H1 (cell line): ENCODE measurements around the gene MRE11. TPM values are rescaled to one million over a fixed set of nuclear protein-coding genes. Genes with fewer than 3 reads are reported as not detected.

ENCODE experiments used
- CTCF ChIA-PET: fragments of 300-600 bp; sonication (Branson Sonifier 250); formaldehyde crosslinking; loops from one replicate; lab custom pipeline; 2021; ENCODE audit not compliant: partially characterized antibody; lab: Charles Lee
- POLR2A ChIA-PET: fragments of 300-600 bp; sonication (Branson Sonifier 250); formaldehyde crosslinking; loops from one replicate; lab custom pipeline; 2021; ENCODE audit warnings: inconsistent platforms; ENCODE audit not compliant: partially characterized antibody; lab: Charles Lee
- DNase-seq, 2 experiments: peaks; one replicate each; pipeline versions ENCODE4 v3.0.0 to v3.0.0-alpha.2; 2010 to 2022; ENCODE audit warnings: low spot score in 2 of 2, low read depth in 1 of 2, mixed read lengths in 1 of 2
- FAIRE-seq: peaks from 2 replicates; lab custom pipeline; 2011; peaks lifted over from hg19 to GRCh38; lab: Jason Lieb, UNC
- H2AFZ ChIP-seq: 2 replicates; pipeline ENCODE4 v1.8.1; 2012; ENCODE audit warnings: low read length, inconsistent platforms
- H2AK5ac ChIP-seq: 2 replicates; pipeline ENCODE4 v1.6.1; 2013; ENCODE audit warnings: low read depth, low read length
- H2BK120ac ChIP-seq: replicated peaks from 2 replicates; pipeline ENCODE3; 2013; ENCODE audit warnings: low read depth, low read length, inconsistent platforms
- H2BK12ac ChIP-seq: 2 replicates; pipeline ENCODE4 v1.6.1; 2013; ENCODE audit warnings: low read depth, low read length
- H2BK15ac ChIP-seq: 2 replicates; pipeline ENCODE4 v1.6.1; 2013; ENCODE audit warnings: low read length
- H2BK20ac ChIP-seq: 2 replicates; pipeline ENCODE4 v1.6.1; 2013; ENCODE audit warnings: low read length
- H2BK5ac ChIP-seq: 2 replicates; pipeline ENCODE4 v1.6.1; 2013; ENCODE audit warnings: low read depth, low read length
- H3K14ac ChIP-seq: 2 replicates; pipeline ENCODE4 v1.6.1; 2013; ENCODE audit warnings: inconsistent platforms; ENCODE audit not compliant: insufficient read length
- H3K18ac ChIP-seq: 2 replicates; pipeline ENCODE4 v1.6.1; 2013; ENCODE audit warnings: low read length; ENCODE audit errors: extremely low read depth
- H3K23ac ChIP-seq: 2 replicates; pipeline ENCODE4 v1.6.1; 2013; ENCODE audit warnings: inconsistent platforms; ENCODE audit not compliant: insufficient read length
- H3K23me2 ChIP-seq: 2 replicates; pipeline ENCODE4 v1.6.1; 2013; ENCODE audit warnings: low read depth, low read length
- H3K27ac ChIP-seq: 2 replicates; pipeline ENCODE4 v1.6.1; 2011; ENCODE audit warnings: low read depth, low read length, inconsistent platforms
- H3K27me3 ChIP-seq, 4 experiments: replicated peaks in 1 of 4; 1 replicate in 1 of 4; 2 replicates in 3 of 4; pipeline versions ENCODE4 v1.6.1 to v1.8.1; 2011 to 2013; ENCODE audit warnings: low read length in 3 of 4, mild to moderate bottlenecking in 3 of 4, inconsistent platforms in 2 of 4, mixed read lengths in 2 of 4, moderate library complexity in 1 of 4; ENCODE audit not compliant: control insufficient read depth in 3 of 4, insufficient read depth in 3 of 4; ENCODE audit errors: extremely low read depth in 1 of 4
- H3K36me3 ChIP-seq, 4 experiments: 2 replicates each; pipeline versions ENCODE4 v1.6.1 to v1.8.1; 2011 to 2013; ENCODE audit warnings: mild to moderate bottlenecking in 4 of 4, low read length in 3 of 4, moderate library complexity in 2 of 4, control low read depth in 1 of 4, inconsistent platforms in 1 of 4; ENCODE audit not compliant: insufficient read depth in 4 of 4, control insufficient read depth in 2 of 4
- H3K4ac ChIP-seq: replicated peaks from 2 replicates; pipeline ENCODE3; 2013; ENCODE audit warnings: low read length, low read depth, mixed read lengths, inconsistent platforms; ENCODE audit not compliant: insufficient read length
- H3K4me1 ChIP-seq, 4 experiments: replicated peaks in 1 of 4; 1 replicate in 1 of 4; 2 replicates in 3 of 4; pipeline versions ENCODE4 v1.6.1 to v1.8.1; 2011 to 2013; ENCODE audit warnings: low read length in 3 of 4, inconsistent platforms in 2 of 4, mixed read lengths in 1 of 4; ENCODE audit not compliant: insufficient read depth in 4 of 4, control insufficient read depth in 3 of 4
- H3K4me2 ChIP-seq, 2 experiments: 2 replicates each; pipeline versions ENCODE4 v1.6.1 to v1.8.1; 2011 to 2013; ENCODE audit warnings: low read depth in 2 of 2, low read length in 2 of 2, control low read depth in 1 of 2, inconsistent platforms in 1 of 2, mild to moderate bottlenecking in 1 of 2; ENCODE audit not compliant: insufficient read depth in 1 of 2
- H3K4me3 ChIP-seq, 4 experiments: fragments of 200-600, 300-600 bp in 1 of 4; sonication (generic), shearing (Covaris generic), sonication (Bioruptor Twin) in 1 of 4; 2 replicates each; pipeline versions ENCODE4 v1.5.1 to v1.8.1; 2011 to 2016; ENCODE audit warnings: low read length in 4 of 4, low read depth in 3 of 4, control low read depth in 2 of 4, inconsistent platforms in 2 of 4, mild to moderate bottlenecking in 2 of 4, mixed read lengths in 1 of 4, moderate library complexity in 1 of 4; ENCODE audit not compliant: insufficient read depth in 2 of 4; ENCODE audit errors: extremely low read depth in 1 of 4
- H3K56ac ChIP-seq: replicated peaks from 2 replicates; pipeline ENCODE3; 2013; ENCODE audit warnings: low read depth, mild to moderate bottlenecking, mixed read lengths, low read length, inconsistent platforms; ENCODE audit not compliant: insufficient read length
- H3K79me1 ChIP-seq: 2 replicates; pipeline ENCODE4 v1.6.1; 2013; ENCODE audit warnings: low read depth, low read length, control low read depth
- H3K79me2 ChIP-seq, 2 experiments: 2 replicates each; pipeline versions ENCODE4 v1.6.1 to v1.8.1; 2012 to 2013; ENCODE audit warnings: low read length in 2 of 2, mild to moderate bottlenecking in 2 of 2, inconsistent platforms in 1 of 2; ENCODE audit not compliant: insufficient read depth in 2 of 2, control insufficient read depth in 1 of 2
- H3K9ac ChIP-seq, 4 experiments: replicated peaks in 1 of 4; 1 replicate in 1 of 4; 2 replicates in 3 of 4; pipeline versions ENCODE4 v1.6.1 to v1.8.1; 2011 to 2013; ENCODE audit warnings: low read depth in 3 of 4, low read length in 3 of 4, control low read depth in 2 of 4, mild to moderate bottlenecking in 2 of 4, moderate library complexity in 2 of 4, inconsistent platforms in 1 of 4; ENCODE audit errors: extremely low read depth in 1 of 4
- H3K9me3 ChIP-seq, 2 experiments: 2 replicates each; pipeline versions ENCODE4 v1.6.1 to v1.8.1; 2012 to 2013; ENCODE audit warnings: mild to moderate bottlenecking in 2 of 2, moderate library complexity in 2 of 2, control low read depth in 1 of 2, inconsistent platforms in 1 of 2, low read depth in 1 of 2, low read length in 1 of 2, mixed read lengths in 1 of 2; ENCODE audit not compliant: insufficient read depth in 2 of 2
- H4K20me1 ChIP-seq, 2 experiments: replicated peaks in 1 of 2; 2 replicates each; pipeline versions ENCODE3 to v1.8.1; 2011 to 2013; ENCODE audit warnings: inconsistent platforms in 2 of 2, low read length in 2 of 2, mild to moderate bottlenecking in 1 of 2; ENCODE audit not compliant: insufficient read depth in 2 of 2, control insufficient read depth in 1 of 2
- H4K5ac ChIP-seq: 2 replicates; pipeline ENCODE4 v1.6.1; 2013; ENCODE audit warnings: low read length, low read depth, mixed read lengths, inconsistent platforms; ENCODE audit not compliant: insufficient read length
- H4K8ac ChIP-seq: 2 replicates; pipeline ENCODE4 v1.8.0; 2013; ENCODE audit warnings: mild to moderate bottlenecking, moderate library complexity, low read length, inconsistent platforms; ENCODE audit not compliant: insufficient read depth; ENCODE audit errors: extremely low read depth
- H4K91ac ChIP-seq: replicated peaks from 2 replicates; pipeline ENCODE3; 2013; ENCODE audit warnings: low read length, mixed read lengths, inconsistent platforms; ENCODE audit not compliant: insufficient read length
- CHD1 ChIP-seq: IDR thresholded peaks from 2 replicates; pipeline ENCODE4 v1.6.1; 2012; ENCODE audit warnings: low read depth, low read length, improper control_type of control experiment
- CREB1 ChIP-seq: IDR thresholded peaks from 2 replicates; pipeline ENCODE4 v1.6.1; 2012; ENCODE audit warnings: inconsistent platforms
- JUND ChIP-seq: IDR thresholded peaks from 2 replicates; pipeline ENCODE4 v1.6.1; 2011; ENCODE audit warnings: mild to moderate bottlenecking, improper control_type of control experiment, low read length
- POLR2AphosphoS5 ChIP-seq: IDR thresholded peaks from 2 replicates; pipeline ENCODE4 v1.6.1; 2011; ENCODE audit warnings: low read depth, low read length
- SRF ChIP-seq: IDR thresholded peaks from 2 replicates; pipeline ENCODE4 v1.6.1; 2011; ENCODE audit warnings: mild to moderate bottlenecking, low read depth, low read length, moderate library complexity
- whole genome bisulfite sequencing, 2 experiments: shearing (Covaris generic) in 1 of 2; methylation state at CpG; one replicate each; pipeline versions ENCODE4 v1.1.6 to v1.1.7; 2013 to 2015; ENCODE audit warnings: low lambda C conversion rate in 2 of 2, mixed read lengths in 2 of 2, inconsistent platforms in 1 of 2, low coverage in 1 of 2, missing lambda C conversion rate in 1 of 2; ENCODE audit not compliant: insufficient replicate concordance in 2 of 2, insufficient coverage in 1 of 2, insufficient read length in 1 of 2; ENCODE audit errors: extremely low coverage in 1 of 2, missing lambda C conversion rate in 1 of 2; 5-methylcytosine and 5-hydroxymethylcytosine counted together
- polyA plus RNA-seq, 7 experiments: library from polyadenylated mRNA; depleted of rRNA in 3 of 7; stranded (reverse) in 5 of 7; unstranded in 2 of 7; fragments of >200 nt in 5 of 7; fragments of 200-250 nt in 2 of 7; gene quantifications; 1 replicate in 5 of 7; 2 replicates in 1 of 7; 4 replicates in 1 of 7; pipeline versions ENCODE4 v1.2.1 to v1.2.3, GENCODE V29; 2011 to 2013; ENCODE audit warnings: missing spikeins in 2 of 7, mixed read lengths in 2 of 7
- total RNA-seq: library from RNA; stranded (reverse); fragmentation: NEBNext Ultra II Directional; extraction: Animal tissue kit (Norgen Biotek cat#: 25700); gene quantifications from 2 replicates; pipeline ENCODE4 v1.2.1, GENCODE V29; 2021
- TF ChIP-seq, protein P1 (sequence below): IDR thresholded peaks from 2 replicates; pipeline ENCODE4 v1.6.1; 2012; ENCODE audit warnings: inconsistent platforms

The MRE11 gene
- total and polyA plus RNA-seq, 2 of the 8 experiments (the other 6 are each of a cell fraction or from before 2014, with no cell fraction given) = 7.2 to 43.4 TPM

DNA sequence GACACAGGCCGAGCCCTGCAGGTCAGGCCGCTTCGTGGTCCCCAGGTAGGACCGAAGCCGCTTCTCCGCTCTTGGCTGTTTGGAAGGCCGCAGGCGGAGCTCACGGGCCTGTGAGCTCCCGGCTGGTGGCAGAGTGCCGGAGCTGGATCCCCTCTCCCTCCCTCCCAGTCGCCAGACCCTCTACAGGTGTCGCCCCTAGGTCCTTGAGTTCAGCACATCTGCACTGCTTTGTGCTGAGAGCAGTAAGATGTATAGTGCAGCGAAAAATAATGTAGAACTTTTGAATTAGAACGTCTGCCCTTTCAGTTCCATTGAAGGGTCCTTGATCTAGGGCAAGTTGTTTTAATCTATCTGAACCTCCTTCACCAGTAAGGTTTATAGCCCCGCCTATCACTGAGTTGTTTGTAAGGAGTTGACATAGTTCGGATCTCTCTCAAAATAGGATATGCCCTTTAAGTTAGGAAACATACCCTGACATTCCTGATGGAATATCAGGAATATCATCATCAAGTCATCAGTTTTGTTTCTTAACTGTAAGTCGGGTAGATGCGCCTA, 559 bp upstream of the MRE11 start:
- Histone ChIP-seq H3K79me1 (no peaks in the 10 kb centered on the region; the same call in 1 of the 2 replicates), H3K4me3 (peak overlapping the region; percentile 85 to 96 (median 90)), H3K27ac (peak overlapping the region; percentile 72), H2AK5ac (no peak overlapping the region), H3K18ac (no peak overlapping the region; the same call in 1 of the 2 replicates), H3K9ac (peak overlapping the region; percentile 72 to 93 (median 81)), H2BK120ac (no peak overlapping the region), H3K9me3 (no peaks in the 10 kb centered on the region), H2BK15ac (no peak overlapping the region), H3K4me2 (peak overlapping the region; percentile 53 to 80), H4K8ac (peak overlapping the region; percentile 84; the same call in 1 of the 2 replicates), H3K27me3 (peaks cover 0 to 1% (median 0%) of the 10 kb centered on the region in 4 experiments; a peak in 1 of 7 replicates), H3K4ac (no peak overlapping the region), H3K14ac (no peak overlapping the region), H2AFZ (peak overlapping the region; percentile 13), H3K79me2 (peaks cover 0 to 28% of the 10 kb centered on the region in 2 experiments; a peak in 2 of 4 replicates), H2BK12ac (no peak overlapping the region), H3K56ac (no peak overlapping the region), H2BK5ac (no peak overlapping the region; the same call in 1 of the 2 replicates), H4K5ac (no peak overlapping the region), H3K23ac (no peak overlapping the region), H2BK20ac (no peak overlapping the region), H4K20me1 (no peaks in the 10 kb centered on the region), H4K91ac (no peak overlapping the region), H3K4me1 (no peaks in the 10 kb centered on the region; a peak in 1 of 7 replicates), H3K36me3 (peaks cover 8 to 40% (median 18%) of the 10 kb centered on the region in 4 experiments; a peak in 6 of 8 replicates), H3K23me2 (no peaks in the 10 kb centered on the region)
- DNase-seq = peak in 1 of 2 experiments; percentile 10
- ChIA-PET POLR2A (interaction anchor here (0.6 to 1.6 kb wide), 3 partner anchors 14 to 71 kb away, joined by 3 to 7 read pairs (median 3); no protein-coding TSS in a partner anchor), CTCF (interaction anchor here (0.8 to 1.0 kb wide), 3 partner anchors 26 to 599 kb away, joined by 4 to 5 read pairs (median 4); no protein-coding TSS in a partner anchor)
- 7% methylated on average over 19 of the region's 19 CpGs; no CpG with 5 or more reads in 1 of the 2 experiments for WGBS, 2 experiments
- FAIRE-seq = peak; percentile 62
- TF ChIP-seq CHD1 (no peak), POLR2AphosphoS5 (no peak), CREB1 (no peak), JUND (no peak), SRF (no peak)
- TF ChIP-seq, protein P1, sequence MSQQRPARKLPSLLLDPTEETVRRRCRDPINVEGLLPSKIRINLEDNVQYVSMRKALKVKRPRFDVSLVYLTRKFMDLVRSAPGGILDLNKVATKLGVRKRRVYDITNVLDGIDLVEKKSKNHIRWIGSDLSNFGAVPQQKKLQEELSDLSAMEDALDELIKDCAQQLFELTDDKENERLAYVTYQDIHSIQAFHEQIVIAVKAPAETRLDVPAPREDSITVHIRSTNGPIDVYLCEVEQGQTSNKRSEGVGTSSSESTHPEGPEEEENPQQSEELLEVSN = no peak
